Measurements from ENCODE around the gene CDR2.

CDR2 gene

GRCh38 chr16:22358000-22358399, 16.4 kb downstream of the CDR2 start:
- H3K4me3 ChIP-seq (ENCODE audit: low read length): peak overlapping the region; percentile 18; the same call in 1 of the 2 replicates
- peak; percentile 50 for DNase-seq
- H3K36me3 ChIP-seq (replicated peaks; ENCODE audit: insufficient read depth, low read length): 0 out of 2 replicates have a peak, but pooled peaks cover 6% of the 10 kb centered on the region
- peaks cover 41% of the 10 kb centered on the region for H3K4me1 ChIP-seq (ENCODE audit: low read length)
- no peak overlapping the region; the same call in 1 of the 2 replicates for H2AFZ ChIP-seq (ENCODE audit: low read length)
- TF ChIP-seq EZH2 (optimal IDR thresholded peaks at IDR 0.05; ENCODE audit: low read depth, low read length): no peak
- TF ChIP-seq EZH2phosphoT487 (IDR thresholded peaks at IDR 0.05; ENCODE audit: low read length): no peak
- TF ChIP-seq, protein P1, sequence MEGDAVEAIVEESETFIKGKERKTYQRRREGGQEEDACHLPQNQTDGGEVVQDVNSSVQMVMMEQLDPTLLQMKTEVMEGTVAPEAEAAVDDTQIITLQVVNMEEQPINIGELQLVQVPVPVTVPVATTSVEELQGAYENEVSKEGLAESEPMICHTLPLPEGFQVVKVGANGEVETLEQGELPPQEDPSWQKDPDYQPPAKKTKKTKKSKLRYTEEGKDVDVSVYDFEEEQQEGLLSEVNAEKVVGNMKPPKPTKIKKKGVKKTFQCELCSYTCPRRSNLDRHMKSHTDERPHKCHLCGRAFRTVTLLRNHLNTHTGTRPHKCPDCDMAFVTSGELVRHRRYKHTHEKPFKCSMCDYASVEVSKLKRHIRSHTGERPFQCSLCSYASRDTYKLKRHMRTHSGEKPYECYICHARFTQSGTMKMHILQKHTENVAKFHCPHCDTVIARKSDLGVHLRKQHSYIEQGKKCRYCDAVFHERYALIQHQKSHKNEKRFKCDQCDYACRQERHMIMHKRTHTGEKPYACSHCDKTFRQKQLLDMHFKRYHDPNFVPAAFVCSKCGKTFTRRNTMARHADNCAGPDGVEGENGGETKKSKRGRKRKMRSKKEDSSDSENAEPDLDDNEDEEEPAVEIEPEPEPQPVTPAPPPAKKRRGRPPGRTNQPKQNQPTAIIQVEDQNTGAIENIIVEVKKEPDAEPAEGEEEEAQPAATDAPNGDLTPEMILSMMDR (IDR thresholded peaks at IDR 0.05; ENCODE audit: low read length): no peak
- peak overlapping the region; percentile 5; the same call in 1 of the 2 replicates for H3K9ac ChIP-seq (ENCODE audit: low read length)
- H4K20me1 ChIP-seq (ENCODE audit: insufficient read depth, low read length): no peaks in the 10 kb centered on the region
- H3K4me2 ChIP-seq (ENCODE audit: low read depth, low read length): peak overlapping the region; percentile 61
- peaks cover 44% of the 10 kb centered on the region for H3F3A ChIP-seq (ENCODE audit: insufficient read depth, low read length)
- no peaks in the 10 kb centered on the region for H3K9me3 ChIP-seq (replicated peaks; ENCODE audit: insufficient read depth, low read length)
- H3K9me2 ChIP-seq (replicated peaks; ENCODE audit: insufficient read depth, low read length): no peaks in the 10 kb centered on the region
- peaks cover 81% of the 10 kb centered on the region for H3K79me2 ChIP-seq (ENCODE audit: low read length)
- peak overlapping the region; percentile 72 for H3K27ac ChIP-seq (ENCODE audit: low read length)
- H3K27me3 ChIP-seq (replicated peaks; ENCODE audit: insufficient read depth, low read length): no peaks in the 10 kb centered on the region

GRCh38 chr16:22357635-22357971, 16.8 kb downstream of the CDR2 start:
- Histone ChIP-seq H3K4me1 (ENCODE audit: low read length) (peaks cover 41% of the 10 kb centered on the region), H3K9me2 (replicated peaks; ENCODE audit: insufficient read depth, low read length) (no peaks in the 10 kb centered on the region), H3K36me3 (replicated peaks; ENCODE audit: insufficient read depth, low read length) (0 out of 2 replicates have a peak, but pooled peaks cover 4% of the 10 kb centered on the region), H3K4me3 (ENCODE audit: low read length) (no peak overlapping the region), H3K9ac (ENCODE audit: low read length) (peak overlapping the region; percentile 5; the same call in 1 of the 2 replicates), H3K79me2 (ENCODE audit: low read length) (peaks cover 81% of the 10 kb centered on the region), H2AFZ (ENCODE audit: low read length) (no peak overlapping the region), H3F3A (ENCODE audit: insufficient read depth, low read length) (peaks cover 41% of the 10 kb centered on the region), H3K9me3 (replicated peaks; ENCODE audit: insufficient read depth, low read length) (no peaks in the 10 kb centered on the region), H3K4me2 (ENCODE audit: low read depth, low read length) (peak overlapping the region; percentile 61), H3K27ac (ENCODE audit: low read length) (peak overlapping the region; percentile 72), H4K20me1 (ENCODE audit: insufficient read depth, low read length) (no peaks in the 10 kb centered on the region), H3K27me3 (replicated peaks; ENCODE audit: insufficient read depth, low read length) (no peaks in the 10 kb centered on the region)
- DNase-seq: peak; percentile 76
- TF ChIP-seq EZH2phosphoT487 (IDR thresholded peaks at IDR 0.05; ENCODE audit: low read length) (no peak), EZH2 (optimal IDR thresholded peaks at IDR 0.05; ENCODE audit: low read depth, low read length) (no peak)
- TF ChIP-seq, protein P1 (IDR thresholded peaks at IDR 0.05; ENCODE audit: low read length): no peak

DNA sequence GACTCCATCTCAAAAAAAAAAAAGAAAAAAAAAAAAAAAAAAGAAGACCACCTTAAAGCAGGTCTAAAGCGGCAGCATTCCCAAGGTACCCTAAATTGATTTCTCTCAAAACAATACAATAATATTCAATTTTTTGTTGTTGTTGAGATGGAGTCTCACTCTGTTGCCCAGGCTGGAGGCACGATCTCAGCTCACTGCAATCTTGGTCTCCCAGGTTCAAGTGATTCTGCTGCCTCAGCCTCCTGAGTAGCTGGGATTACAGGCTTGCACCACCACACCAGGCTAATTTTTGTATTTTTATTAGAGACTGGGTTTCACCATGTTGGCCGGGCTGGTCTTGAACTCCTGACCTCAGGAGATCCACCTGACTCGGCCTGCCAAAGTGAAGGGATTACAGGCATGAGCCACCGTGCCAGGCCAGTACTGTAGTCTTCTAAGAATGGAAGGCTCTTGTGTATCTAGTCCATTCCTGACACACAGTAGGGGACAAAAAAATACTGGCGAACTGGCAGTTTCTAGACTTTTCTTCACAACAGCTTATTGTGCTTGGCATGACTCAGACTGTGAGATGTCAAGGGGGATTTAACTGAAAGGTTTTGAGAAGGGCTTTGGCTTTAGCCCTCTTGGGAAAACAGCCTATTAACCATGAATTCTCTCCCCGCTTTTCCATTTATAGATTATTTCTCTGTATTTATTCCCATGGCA, 17.3 kb downstream of the CDR2 start:
- Histone ChIP-seq H3K27ac (ENCODE audit: low read length) (peak overlapping the region; percentile 72), H3K36me3 (replicated peaks; ENCODE audit: insufficient read depth, low read length) (no peaks in the 10 kb centered on the region), H3K79me2 (ENCODE audit: low read length) (peaks cover 81% of the 10 kb centered on the region), H3K27me3 (replicated peaks; ENCODE audit: insufficient read depth, low read length) (no peaks in the 10 kb centered on the region), H3K9me2 (replicated peaks; ENCODE audit: insufficient read depth, low read length) (no peaks in the 10 kb centered on the region), H3F3A (ENCODE audit: insufficient read depth, low read length) (peaks cover 38% of the 10 kb centered on the region), H4K20me1 (ENCODE audit: insufficient read depth, low read length) (no peaks in the 10 kb centered on the region), H3K9ac (ENCODE audit: low read length) (peak overlapping the region; percentile 5; the same call in 1 of the 2 replicates), H3K4me3 (ENCODE audit: low read length) (no peak overlapping the region), H3K4me1 (ENCODE audit: low read length) (peaks cover 37% of the 10 kb centered on the region), H3K4me2 (ENCODE audit: low read depth, low read length) (peak overlapping the region; percentile 61), H2AFZ (ENCODE audit: low read length) (no peak overlapping the region), H3K9me3 (replicated peaks; ENCODE audit: insufficient read depth, low read length) (no peaks in the 10 kb centered on the region)
- DNase-seq: no peak
- TF ChIP-seq, protein P1 (IDR thresholded peaks at IDR 0.05; ENCODE audit: low read length): no peak
- no peak for TF ChIP-seq EZH2 (optimal IDR thresholded peaks at IDR 0.05; ENCODE audit: low read depth, low read length)
- TF ChIP-seq EZH2phosphoT487 (IDR thresholded peaks at IDR 0.05; ENCODE audit: low read length): no peak

Data from MM.1S (cell line).